Measurements from ENCODE around the gene SMIM22. TPM values are rescaled to one million over a fixed set of nuclear protein-coding genes. Genes with fewer than 3 reads are reported as not detected.

The SMIM22 gene
- total RNA-seq, 3 donors from 2014 or later, result 49.0 to 58.7 TPM; not detected in 1

- TF ChIP-seq POLR2AphosphoS5 (IDR thresholded peaks at IDR 0.05) (no peak), POLR2A (IDR thresholded peaks at IDR 0.05) (no peak)
- TF ChIP-seq, protein P1, sequence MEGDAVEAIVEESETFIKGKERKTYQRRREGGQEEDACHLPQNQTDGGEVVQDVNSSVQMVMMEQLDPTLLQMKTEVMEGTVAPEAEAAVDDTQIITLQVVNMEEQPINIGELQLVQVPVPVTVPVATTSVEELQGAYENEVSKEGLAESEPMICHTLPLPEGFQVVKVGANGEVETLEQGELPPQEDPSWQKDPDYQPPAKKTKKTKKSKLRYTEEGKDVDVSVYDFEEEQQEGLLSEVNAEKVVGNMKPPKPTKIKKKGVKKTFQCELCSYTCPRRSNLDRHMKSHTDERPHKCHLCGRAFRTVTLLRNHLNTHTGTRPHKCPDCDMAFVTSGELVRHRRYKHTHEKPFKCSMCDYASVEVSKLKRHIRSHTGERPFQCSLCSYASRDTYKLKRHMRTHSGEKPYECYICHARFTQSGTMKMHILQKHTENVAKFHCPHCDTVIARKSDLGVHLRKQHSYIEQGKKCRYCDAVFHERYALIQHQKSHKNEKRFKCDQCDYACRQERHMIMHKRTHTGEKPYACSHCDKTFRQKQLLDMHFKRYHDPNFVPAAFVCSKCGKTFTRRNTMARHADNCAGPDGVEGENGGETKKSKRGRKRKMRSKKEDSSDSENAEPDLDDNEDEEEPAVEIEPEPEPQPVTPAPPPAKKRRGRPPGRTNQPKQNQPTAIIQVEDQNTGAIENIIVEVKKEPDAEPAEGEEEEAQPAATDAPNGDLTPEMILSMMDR (IDR thresholded peaks at IDR 0.05), result no peak
- intact Hi-C loops (cut with DNase I; ENCODE audit: low total_unique reads), result no loop called here
- H3K4me3 ChIP-seq, result no peak overlapping the region
- no peaks in the 10 kb centered on the region for H3K9me3 ChIP-seq
- DNase-seq (ENCODE audit: low spot score in 2 of 2), result no peak
- no peaks in the 10 kb centered on the region for H3K36me3 ChIP-seq
- no peaks in the 10 kb centered on the region for H3K27me3 ChIP-seq
- peaks cover 0 to 6% of the 10 kb centered on the region in 2 donors for H3K4me1 ChIP-seq
- no peak overlapping the region for H3K27ac ChIP-seq
Observed at GRCh38 chr16:4796982-4797804, 2.0 kb downstream of the SMIM22 start.

DNA sequence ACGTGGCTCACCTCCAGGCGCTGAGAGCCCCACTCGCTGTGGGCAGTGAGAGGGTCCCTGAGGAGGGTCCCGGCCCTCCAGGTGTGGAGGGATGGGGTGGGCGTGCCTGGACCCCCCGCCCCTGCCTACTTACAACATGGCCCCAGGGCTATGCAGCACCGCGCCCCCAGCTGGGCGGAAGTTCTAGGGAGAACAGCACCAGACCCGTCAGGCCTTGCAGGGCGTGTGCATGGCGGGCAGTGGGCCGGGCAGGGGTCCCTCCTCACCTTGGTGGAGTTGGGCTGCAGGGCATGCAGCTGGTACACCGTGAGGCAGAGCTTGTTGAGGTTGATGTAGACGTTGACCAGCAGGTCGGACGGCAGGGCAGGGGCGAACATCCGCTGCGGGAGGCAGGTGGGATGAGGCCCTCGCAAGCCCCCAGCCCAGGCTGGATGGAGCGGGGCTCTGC, 2.7 kb downstream of the SMIM22 start:
- H3K27ac ChIP-seq, result no peak overlapping the region
- peaks cover 0 to 6% of the 10 kb centered on the region in 2 donors for H3K4me1 ChIP-seq
- TF ChIP-seq, protein P1 (IDR thresholded peaks at IDR 0.05), result no peak
- TF ChIP-seq POLR2A (IDR thresholded peaks at IDR 0.05), result no peak
- TF ChIP-seq POLR2AphosphoS5 (IDR thresholded peaks at IDR 0.05), result no peak
- no peak for DNase-seq (ENCODE audit: low spot score in 2 of 2)
- H3K27me3 ChIP-seq, result no peaks in the 10 kb centered on the region
- H3K36me3 ChIP-seq, result no peaks in the 10 kb centered on the region
- no peak overlapping the region for H3K4me3 ChIP-seq
- intact Hi-C loops (cut with DNase I; ENCODE audit: low total_unique reads), result no loop called here
- no peaks in the 10 kb centered on the region for H3K9me3 ChIP-seq

- no peak for DNase-seq (ENCODE audit: low spot score in 2 of 2)
- no peaks in the 10 kb centered on the region for H3K27me3 ChIP-seq
- H3K4me1 ChIP-seq, result peaks cover 0 to 6% of the 10 kb centered on the region in 2 donors
- H3K4me3 ChIP-seq, result no peak overlapping the region
- TF ChIP-seq POLR2A (IDR thresholded peaks at IDR 0.05) (no peak), POLR2AphosphoS5 (IDR thresholded peaks at IDR 0.05) (no peak)
- TF ChIP-seq, protein P1 (IDR thresholded peaks at IDR 0.05), result no peak
- no peaks in the 10 kb centered on the region for H3K9me3 ChIP-seq
- intact Hi-C loops (cut with DNase I; ENCODE audit: low total_unique reads), result no loop called here
- H3K36me3 ChIP-seq, result no peaks in the 10 kb centered on the region
- H3K27ac ChIP-seq, result no peak overlapping the region
Observed at GRCh38 chr16:4798456-4798855, 3.3 kb downstream of the SMIM22 start.

DNA sequence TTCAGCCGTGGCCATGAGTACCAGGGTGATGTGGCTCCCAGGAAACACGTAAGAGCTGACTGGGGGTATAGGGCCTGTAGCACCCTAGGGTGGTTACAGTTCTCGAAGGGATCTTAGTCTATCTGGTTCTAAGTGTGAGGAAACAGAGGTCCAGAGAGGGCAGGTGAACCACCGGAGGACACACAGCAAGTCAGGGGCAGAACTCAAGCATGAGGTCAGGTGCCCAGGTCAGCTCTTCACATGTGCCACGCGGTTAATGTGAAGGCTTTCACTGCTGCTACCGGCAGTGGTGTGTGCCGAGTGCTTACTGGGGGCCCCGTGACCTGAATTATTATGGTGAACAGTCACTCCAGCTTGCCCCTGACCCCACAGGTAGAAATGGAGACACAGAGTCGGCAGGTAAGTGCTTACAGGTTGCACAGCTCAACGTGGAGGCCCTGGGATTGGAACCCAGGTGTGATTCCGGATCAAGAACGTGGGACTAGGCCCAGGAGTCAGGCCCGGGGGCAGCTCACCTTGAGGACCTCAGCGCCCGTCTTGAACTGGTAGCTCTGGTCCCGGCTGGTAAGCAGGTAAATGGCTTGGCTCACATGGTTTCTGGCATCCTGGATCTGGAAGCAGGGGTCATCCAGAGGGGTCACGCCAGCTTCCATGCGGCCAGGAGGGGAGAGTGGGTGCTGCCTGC, 4.1 kb downstream of the SMIM22 start:
- Histone ChIP-seq H3K27ac (no peak overlapping the region), H3K27me3 (no peaks in the 10 kb centered on the region), H3K4me1 (peaks cover 0 to 6% of the 10 kb centered on the region in 2 donors), H3K9me3 (no peaks in the 10 kb centered on the region), H3K4me3 (no peak overlapping the region), H3K36me3 (no peaks in the 10 kb centered on the region)
- TF ChIP-seq, protein P1 (IDR thresholded peaks at IDR 0.05), result no peak
- TF ChIP-seq POLR2A (IDR thresholded peaks at IDR 0.05) (no peak), POLR2AphosphoS5 (IDR thresholded peaks at IDR 0.05) (no peak)
- intact Hi-C loops (cut with DNase I; ENCODE audit: low total_unique reads), result no loop called here
- no peak for DNase-seq (ENCODE audit: low spot score in 2 of 2)
